ENCODE data around the gene FGFRL1.

GRCh38 chr4:1002131-1002630 lies 9.2 kb upstream of the FGFRL1 start:
- no peak for TF ChIP-seq YY1 (IDR thresholded peaks at IDR 0.05; ENCODE audit: insufficient read depth, insufficient read length)
- no peak for TF ChIP-seq ZNF274 (IDR thresholded peaks at IDR 0.05; ENCODE audit: low read depth, low read length)
- TF ChIP-seq SUZ12 (IDR thresholded peaks at IDR 0.05; ENCODE audit: extremely low read depth, insufficient read depth, insufficient read length): no peak
